Neuronal stem cell (in vitro differentiated cells): ENCODE results near the gene AFF3.

ENCODE experiments used
- DNase-seq: peaks from one replicate; pipeline ENCODE4 v3.0.0-alpha.2; 2013; ENCODE audit warnings: low spot score
- H2AFZ ChIP-seq: one replicate; pipeline ENCODE4 v1.6.1; 2013; ENCODE audit warnings: mild to moderate bottlenecking, low read length, inconsistent platforms
- H2AK5ac ChIP-seq: 2 replicates; pipeline ENCODE4 v1.6.1; 2013; ENCODE audit warnings: low read depth, mild to moderate bottlenecking, inconsistent platforms, low read length, moderate library complexity, mixed read lengths
- H2BK120ac ChIP-seq: 2 replicates; pipeline ENCODE4 v1.6.1; 2013; ENCODE audit warnings: low read depth, mild to moderate bottlenecking, inconsistent platforms, low read length, moderate library complexity, mixed read lengths
- H2BK12ac ChIP-seq: one replicate; pipeline ENCODE4 v1.6.1; 2013; ENCODE audit warnings: low read length, inconsistent platforms
- H2BK15ac ChIP-seq: 2 replicates; pipeline ENCODE4 v1.6.1; 2013; ENCODE audit warnings: mild to moderate bottlenecking, low read length, inconsistent platforms, mixed read lengths
- H2BK5ac ChIP-seq: one replicate; pipeline ENCODE4 v1.6.1; 2013; ENCODE audit warnings: inconsistent platforms, mild to moderate bottlenecking, low read length, moderate library complexity
- H3K14ac ChIP-seq: one replicate; pipeline ENCODE4 v1.6.1; 2013; ENCODE audit warnings: low read length, inconsistent platforms
- H3K18ac ChIP-seq: 2 replicates; pipeline ENCODE4 v1.6.1; 2013; ENCODE audit warnings: low read length, inconsistent platforms
- H3K23ac ChIP-seq: 2 replicates; pipeline ENCODE4 v1.6.1; 2013; ENCODE audit warnings: low read depth, mild to moderate bottlenecking, mixed read lengths, low read length, inconsistent platforms; ENCODE audit not compliant: poor library complexity
- H3K27ac ChIP-seq: replicated peaks from 3 replicates; pipeline ENCODE4 v1.5.1; 2013; ENCODE audit warnings: low read length, inconsistent platforms
- H3K27me3 ChIP-seq, 3 experiments: 2 replicates each; pipeline ENCODE4 v1.6.1; 2013; ENCODE audit warnings: low read length in 3 of 3, mild to moderate bottlenecking in 2 of 3, inconsistent platforms in 1 of 3, low read depth in 1 of 3, mixed read lengths in 1 of 3, moderate library complexity in 1 of 3; ENCODE audit not compliant: control insufficient read depth in 3 of 3, insufficient read depth in 3 of 3
- H3K36me3 ChIP-seq, 2 donors: replicated peaks in 1 of 2; 2 replicates each; pipeline ENCODE4 v1.6.1; 2013; ENCODE audit warnings: low read length in 2 of 2; ENCODE audit not compliant: control insufficient read depth in 2 of 2, insufficient read depth in 2 of 2
- H3K4ac ChIP-seq: 2 replicates; pipeline ENCODE4 v1.6.1; 2013; ENCODE audit warnings: inconsistent platforms, mild to moderate bottlenecking, low read length, moderate library complexity
- H3K4me1 ChIP-seq, 2 donors: 1 replicate in 1 of 2; 2 replicates in 1 of 2; pipeline ENCODE4 v1.6.1; 2013; ENCODE audit warnings: low read length in 2 of 2, low read depth in 1 of 2; ENCODE audit not compliant: control insufficient read depth in 2 of 2, insufficient read depth in 1 of 2
- H3K4me2 ChIP-seq: one replicate; pipeline ENCODE4 v1.6.1; 2013; ENCODE audit warnings: mild to moderate bottlenecking, low read length, inconsistent platforms; ENCODE audit not compliant: insufficient read depth, poor library complexity, severe bottlenecking
- H3K4me3 ChIP-seq, 2 donors: 2 replicates each; pipeline ENCODE4 v1.5.1; 2013; ENCODE audit warnings: low read length in 2 of 2, mild to moderate bottlenecking in 2 of 2, inconsistent platforms in 1 of 2, moderate library complexity in 1 of 2
- H3K79me1 ChIP-seq: one replicate; pipeline ENCODE4 v1.6.1; 2013; ENCODE audit warnings: low read depth, mild to moderate bottlenecking, inconsistent platforms, low read length, moderate library complexity
- H3K9ac ChIP-seq: one replicate; pipeline ENCODE4 v1.6.1; 2013; ENCODE audit warnings: mild to moderate bottlenecking, low read depth, low read length, inconsistent platforms; ENCODE audit not compliant: poor library complexity
- H3K9me3 ChIP-seq, 2 donors: replicated peaks in 1 of 2; 2 replicates each; pipeline versions ENCODE3 to v1.6.1; 2013; ENCODE audit warnings: low read length in 2 of 2, mild to moderate bottlenecking in 2 of 2, inconsistent platforms in 1 of 2, low read depth in 1 of 2, mixed read lengths in 1 of 2, moderate library complexity in 1 of 2; ENCODE audit not compliant: control insufficient read depth in 2 of 2, insufficient read depth in 1 of 2
- H4K8ac ChIP-seq: one replicate; pipeline ENCODE4 v1.6.1; 2013; ENCODE audit warnings: low read depth, mild to moderate bottlenecking, inconsistent platforms, low read length, moderate library complexity
- H4K91ac ChIP-seq: one replicate; pipeline ENCODE4 v1.6.1; 2013; ENCODE audit warnings: low read length, low read depth, mild to moderate bottlenecking, inconsistent platforms; ENCODE audit not compliant: poor library complexity
- WGBS, 2 donors: extraction: QIAGEN DNeasy Blood & Tissue Kit; methylation state at CpG; one replicate each; pipeline ENCODE4 v1.1.7; 2013; ENCODE audit warnings: missing lambda C conversion rate in 2 of 2, mixed read lengths in 1 of 2; ENCODE audit not compliant: insufficient read length in 2 of 2, insufficient replicate concordance in 1 of 2; ENCODE audit errors: extremely low coverage in 2 of 2; 5-methylcytosine and 5-hydroxymethylcytosine counted together

The AFF3 gene

DNA sequence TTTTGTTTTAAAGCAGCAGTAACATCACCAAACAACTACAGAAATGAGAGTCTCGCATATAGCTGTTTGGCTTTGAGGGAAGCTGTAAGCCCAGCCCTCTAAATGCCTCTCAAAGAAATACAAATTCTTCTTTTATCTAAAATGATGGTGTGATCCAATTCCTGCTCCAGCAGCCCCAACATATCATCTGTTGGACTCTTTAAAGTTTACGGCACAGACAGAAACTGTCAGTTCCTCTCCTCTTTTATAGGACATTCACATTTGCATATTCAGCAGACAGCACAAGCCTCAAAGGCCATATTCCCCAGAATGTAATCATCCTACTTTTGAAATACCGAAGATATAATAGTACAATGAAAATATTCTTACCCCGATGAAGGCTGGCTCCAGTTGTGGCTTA is 435.7 kb downstream of the AFF3 start:
- H3K9me3 ChIP-seq, result no peaks in the 10 kb centered on the region

DNA sequence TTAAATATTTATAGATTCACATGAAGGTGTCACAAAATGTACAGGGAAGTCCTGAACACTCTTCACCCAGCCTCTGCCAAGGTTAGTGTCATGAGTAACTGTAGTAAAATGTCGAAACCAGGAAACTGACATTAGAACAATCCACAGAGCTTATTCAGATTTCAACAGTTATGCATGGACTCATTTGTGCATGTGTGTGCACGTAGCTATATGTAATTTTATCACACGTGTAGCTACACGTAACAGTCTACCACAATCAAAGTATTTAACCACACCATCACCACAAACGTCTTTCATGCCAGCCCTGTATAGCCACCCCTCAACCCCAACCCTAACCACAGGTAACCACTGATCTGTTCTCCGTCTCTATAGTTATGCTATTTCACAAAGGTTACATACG is 440.9 kb downstream of the AFF3 start:
- H3K23ac ChIP-seq, result no peak overlapping the region
- H3K14ac ChIP-seq, result no peak overlapping the region
- H3K4ac ChIP-seq, result no peak overlapping the region
- H3K79me1 ChIP-seq, result no peaks in the 10 kb centered on the region
- no peak overlapping the region for H3K4me2 ChIP-seq
- H4K91ac ChIP-seq, result no peak overlapping the region
- no peak overlapping the region for H3K27ac ChIP-seq
- no peaks in the 10 kb centered on the region for H3K27me3 ChIP-seq
- peaks cover 1 to 2% of the 10 kb centered on the region in 2 donors for H3K4me1 ChIP-seq
- H3K36me3 ChIP-seq, result no peaks in the 10 kb centered on the region
- DNase-seq, result no peak
- H2AK5ac ChIP-seq, result no peak overlapping the region
- no peaks in the 10 kb centered on the region for H3K9me3 ChIP-seq
- no peak overlapping the region for H3K4me3 ChIP-seq
- no CpG with 5 or more reads among the region's 7 CpGs for WGBS, 2 donors
- no peak overlapping the region for H4K8ac ChIP-seq
- no peak overlapping the region for H3K9ac ChIP-seq
- H2AFZ ChIP-seq, result no peak overlapping the region
- H2BK5ac ChIP-seq, result no peak overlapping the region
- no peak overlapping the region for H2BK15ac ChIP-seq
- H3K18ac ChIP-seq, result no peak overlapping the region
- no peak overlapping the region for H2BK12ac ChIP-seq
- no peak overlapping the region for H2BK120ac ChIP-seq

More for the DNA sequence above, 435.7 kb downstream of the AFF3 start:
- H3K18ac ChIP-seq, result no peak overlapping the region
- DNase-seq, result no peak
- no peak overlapping the region for H3K27ac ChIP-seq
- H2BK12ac ChIP-seq, result no peak overlapping the region
- H4K91ac ChIP-seq, result no peak overlapping the region
- H3K14ac ChIP-seq, result no peak overlapping the region
- no peak overlapping the region for H2BK5ac ChIP-seq
- no peaks in the 10 kb centered on the region for H3K36me3 ChIP-seq
- H3K9ac ChIP-seq, result no peak overlapping the region
- no peak overlapping the region for H3K4me2 ChIP-seq
- no peak overlapping the region for H4K8ac ChIP-seq
- H3K4ac ChIP-seq, result no peak overlapping the region
- peak overlapping the region in 1 of 2 donors; percentile 17 for H3K4me3 ChIP-seq
- no peak overlapping the region for H2AK5ac ChIP-seq
- WGBS, 2 donors, result no CpG with 5 or more reads among the region's 4 CpGs
- H3K79me1 ChIP-seq, result no peaks in the 10 kb centered on the region
- peak overlapping the region; percentile 35 for H2AFZ ChIP-seq
- no peak overlapping the region for H2BK120ac ChIP-seq
- H3K27me3 ChIP-seq, result no peaks in the 10 kb centered on the region
- H2BK15ac ChIP-seq, result no peak overlapping the region
- H3K23ac ChIP-seq, result no peak overlapping the region
- H3K4me1 ChIP-seq, result peaks cover 0 to 16% of the 10 kb centered on the region in 2 donors

DNA sequence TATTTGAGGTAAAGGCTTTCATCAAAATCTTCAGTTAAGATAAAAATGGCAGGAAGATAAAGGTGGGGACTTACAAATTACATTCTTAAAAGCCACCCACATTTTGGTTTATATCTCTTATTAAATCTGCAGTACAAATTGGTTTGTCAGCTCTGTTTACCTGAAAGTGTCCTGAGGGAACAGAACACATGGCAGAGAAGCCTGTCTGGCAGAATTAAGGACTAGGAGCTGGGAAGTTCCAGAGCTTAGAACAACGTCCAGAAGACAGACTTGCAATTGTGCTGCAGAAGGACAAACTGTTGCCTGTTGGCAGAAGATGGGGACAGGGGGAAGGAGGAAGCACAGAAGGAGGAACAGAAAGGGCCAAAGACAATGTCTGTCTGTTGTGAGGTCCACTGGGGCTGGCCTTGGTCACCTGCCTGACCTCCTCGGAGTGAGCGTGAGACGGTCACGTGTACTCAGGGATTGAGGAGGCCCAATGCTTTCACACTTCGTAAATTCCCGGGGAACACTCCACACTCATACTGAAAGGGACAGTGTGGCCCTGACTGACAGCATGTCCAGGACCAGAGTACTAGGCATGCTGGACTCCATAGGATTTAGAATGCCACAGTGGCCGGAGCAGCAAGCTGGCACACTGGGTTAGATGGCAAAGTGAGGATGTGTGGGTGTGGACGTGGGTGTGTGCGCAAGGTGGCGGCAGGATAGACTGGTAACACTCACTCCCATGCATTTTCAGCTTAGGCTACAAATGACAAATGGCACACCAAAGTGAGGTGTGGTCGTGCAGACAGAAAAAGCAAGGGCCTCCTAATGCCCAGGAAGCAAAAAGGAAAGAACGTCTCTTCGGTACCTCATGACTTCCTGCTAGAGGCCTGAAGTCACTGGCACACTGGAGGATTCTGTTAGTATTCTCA is 441.6 kb downstream of the AFF3 start:
- no peaks in the 10 kb centered on the region for H3K79me1 ChIP-seq
- no CpG with 5 or more reads among the region's 14 CpGs for WGBS, 2 donors

DNA sequence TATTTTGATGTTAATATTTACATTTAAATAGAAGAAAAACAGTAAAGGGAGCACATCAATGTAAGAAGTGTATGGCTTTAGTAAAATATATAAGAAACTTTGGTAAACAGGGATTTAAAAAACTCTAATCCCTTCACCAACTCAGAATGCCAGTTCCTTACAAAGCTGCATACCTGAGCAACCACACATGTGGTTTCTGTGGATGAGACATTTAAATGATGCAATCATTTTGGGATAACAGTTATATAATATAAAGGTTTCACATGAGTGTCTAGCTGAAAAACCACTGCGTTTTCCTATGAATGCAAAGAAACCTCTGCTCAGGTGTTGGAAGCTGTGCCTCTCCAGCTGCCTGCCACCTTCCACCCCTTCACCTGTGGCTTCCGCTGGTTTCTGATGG is 443.5 kb downstream of the AFF3 start:
- no peak overlapping the region for H3K4me2 ChIP-seq
- H2BK12ac ChIP-seq, result no peak overlapping the region
- H2AFZ ChIP-seq, result no peak overlapping the region
- peaks cover 0 to 2% of the 10 kb centered on the region in 2 donors for H3K4me1 ChIP-seq
- no peaks in the 10 kb centered on the region for H3K79me1 ChIP-seq
- no peak overlapping the region for H2AK5ac ChIP-seq
- no peak overlapping the region for H3K27ac ChIP-seq
- no peak overlapping the region for H2BK15ac ChIP-seq
- no peak overlapping the region for H3K4ac ChIP-seq
- H2BK5ac ChIP-seq, result no peak overlapping the region
- H3K9me3 ChIP-seq, result no peaks in the 10 kb centered on the region
- H2BK120ac ChIP-seq, result no peak overlapping the region
- DNase-seq, result no peak
- H4K8ac ChIP-seq, result no peak overlapping the region
- H3K27me3 ChIP-seq, result no peaks in the 10 kb centered on the region
- H3K36me3 ChIP-seq, result no peaks in the 10 kb centered on the region
- H3K14ac ChIP-seq, result no peak overlapping the region
- H3K9ac ChIP-seq, result no peak overlapping the region
- no peak overlapping the region for H3K4me3 ChIP-seq
- no CpG with 5 or more reads among the region's 2 CpGs for WGBS, 2 donors
- H3K23ac ChIP-seq, result no peak overlapping the region
- no peak overlapping the region for H4K91ac ChIP-seq
- H3K18ac ChIP-seq, result no peak overlapping the region

More for the DNA sequence above, 441.6 kb downstream of the AFF3 start:
- Histone ChIP-seq H2AFZ (no peak overlapping the region), H3K4me3 (no peak overlapping the region), H3K4me1 (peaks cover 0 to 2% of the 10 kb centered on the region in 2 donors), H3K9me3 (no peaks in the 10 kb centered on the region), H3K14ac (no peak overlapping the region), H2BK5ac (no peak overlapping the region), H2BK15ac (no peak overlapping the region), H3K27ac (no peak overlapping the region), H3K18ac (no peak overlapping the region), H3K23ac (peak overlapping the region; percentile 4), H2BK120ac (no peak overlapping the region), H3K27me3 (no peaks in the 10 kb centered on the region), H3K4me2 (no peak overlapping the region), H4K91ac (no peak overlapping the region), H3K4ac (no peak overlapping the region), H3K36me3 (no peaks in the 10 kb centered on the region), H2BK12ac (no peak overlapping the region), H3K9ac (no peak overlapping the region), H2AK5ac (peak overlapping the region; percentile 38), H4K8ac (no peak overlapping the region)
- no peak for DNase-seq
